ENCODE data around the gene MAPK9. TPM values are rescaled to one million over a fixed set of nuclear protein-coding genes. Genes with fewer than 3 reads are reported as not detected.

The MAPK9 gene
- total RNA-seq, 1 donor from 2014 or later: 34.6 TPM

DNA sequence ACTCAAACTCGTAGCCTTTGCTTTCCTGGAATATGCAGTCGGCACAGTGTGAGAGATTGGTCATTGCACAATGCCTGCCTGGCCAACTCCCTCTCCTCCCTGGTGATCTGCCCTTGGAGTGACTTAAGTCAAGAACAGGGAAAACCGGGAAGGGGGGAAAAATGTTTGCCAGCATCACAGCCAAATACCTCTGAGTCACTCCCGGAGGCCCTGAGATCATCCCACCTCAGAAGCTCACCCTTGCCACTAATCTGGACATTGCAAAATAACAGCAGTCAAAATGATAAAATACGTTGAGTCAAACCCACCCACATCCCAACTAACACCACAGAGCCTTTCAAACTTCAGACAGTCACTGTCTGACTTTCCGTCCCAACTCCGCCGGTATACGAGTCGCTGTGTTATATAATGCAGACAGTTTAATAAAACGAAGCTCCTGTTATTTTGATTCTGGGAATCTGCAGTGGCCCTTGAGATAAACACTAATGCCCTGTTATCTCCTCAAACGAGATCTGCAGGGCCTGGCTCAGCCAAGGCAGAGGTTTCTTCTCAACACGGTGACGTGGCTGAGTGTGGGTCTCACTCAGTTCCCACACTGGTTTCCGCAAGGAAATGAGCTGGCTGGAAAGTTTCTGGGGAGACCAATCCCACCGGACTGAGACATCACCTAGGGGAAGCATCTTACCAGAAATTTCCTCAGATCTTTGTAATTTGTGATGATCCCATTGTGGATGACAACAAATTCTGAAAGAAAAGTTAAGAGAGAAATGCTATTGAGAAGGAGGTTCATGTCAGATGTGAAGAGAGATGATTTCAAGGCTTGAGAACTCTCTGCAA, 39.1 kb upstream of the MAPK9 start:
- no peak for DNase-seq (ENCODE audit: low spot score)
- H3K36me3 Mint-ChIP-seq (ENCODE audit: low read depth): peaks cover 2% of the 10 kb centered on the region
- TF ChIP-seq, protein P1, sequence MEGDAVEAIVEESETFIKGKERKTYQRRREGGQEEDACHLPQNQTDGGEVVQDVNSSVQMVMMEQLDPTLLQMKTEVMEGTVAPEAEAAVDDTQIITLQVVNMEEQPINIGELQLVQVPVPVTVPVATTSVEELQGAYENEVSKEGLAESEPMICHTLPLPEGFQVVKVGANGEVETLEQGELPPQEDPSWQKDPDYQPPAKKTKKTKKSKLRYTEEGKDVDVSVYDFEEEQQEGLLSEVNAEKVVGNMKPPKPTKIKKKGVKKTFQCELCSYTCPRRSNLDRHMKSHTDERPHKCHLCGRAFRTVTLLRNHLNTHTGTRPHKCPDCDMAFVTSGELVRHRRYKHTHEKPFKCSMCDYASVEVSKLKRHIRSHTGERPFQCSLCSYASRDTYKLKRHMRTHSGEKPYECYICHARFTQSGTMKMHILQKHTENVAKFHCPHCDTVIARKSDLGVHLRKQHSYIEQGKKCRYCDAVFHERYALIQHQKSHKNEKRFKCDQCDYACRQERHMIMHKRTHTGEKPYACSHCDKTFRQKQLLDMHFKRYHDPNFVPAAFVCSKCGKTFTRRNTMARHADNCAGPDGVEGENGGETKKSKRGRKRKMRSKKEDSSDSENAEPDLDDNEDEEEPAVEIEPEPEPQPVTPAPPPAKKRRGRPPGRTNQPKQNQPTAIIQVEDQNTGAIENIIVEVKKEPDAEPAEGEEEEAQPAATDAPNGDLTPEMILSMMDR (IDR thresholded peaks at IDR 0.05): no peak
- H3K27ac Mint-ChIP-seq (ENCODE audit: unreplicated experiment): peak overlapping the region; percentile 73
- H3K4me1 Mint-ChIP-seq (ENCODE audit: low read depth): peaks cover 47% of the 10 kb centered on the region
- no peak overlapping the region for H3K4me3 Mint-ChIP-seq (ENCODE audit: unreplicated experiment)
- no peaks in the 10 kb centered on the region for H3K9me3 Mint-ChIP-seq (ENCODE audit: low read depth)
- no peaks in the 10 kb centered on the region for H3K27me3 Mint-ChIP-seq (ENCODE audit: low read depth)

DNA sequence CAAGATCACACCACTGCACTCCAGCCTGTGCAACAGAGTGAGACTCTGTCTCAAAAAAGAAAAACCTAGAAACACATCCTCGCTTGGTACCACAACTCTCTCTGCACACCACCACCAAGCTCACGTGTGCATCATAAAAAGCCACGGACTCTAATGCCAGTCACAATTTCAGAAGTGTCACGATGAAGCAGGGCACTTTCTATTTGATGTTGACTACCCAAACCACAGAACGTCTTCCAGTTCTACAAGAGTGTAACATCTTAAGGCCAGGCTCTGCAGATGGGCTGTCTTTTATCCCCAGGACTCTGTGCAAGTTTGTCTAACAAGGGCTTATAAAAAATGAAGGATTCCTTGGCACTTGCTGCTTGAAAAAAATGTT, 38.4 kb upstream of the MAPK9 start:
- H3K36me3 Mint-ChIP-seq (ENCODE audit: low read depth): peaks cover 4% of the 10 kb centered on the region
- no peak for DNase-seq (ENCODE audit: low spot score)
- peak overlapping the region; percentile 24 for H3K27ac Mint-ChIP-seq (ENCODE audit: unreplicated experiment)
- H3K9me3 Mint-ChIP-seq (ENCODE audit: low read depth): no peaks in the 10 kb centered on the region
- H3K4me1 Mint-ChIP-seq (ENCODE audit: low read depth): peaks cover 47% of the 10 kb centered on the region
- no peak overlapping the region for H3K4me3 Mint-ChIP-seq (ENCODE audit: unreplicated experiment)
- no peaks in the 10 kb centered on the region for H3K27me3 Mint-ChIP-seq (ENCODE audit: low read depth)
- TF ChIP-seq, protein P1 (IDR thresholded peaks at IDR 0.05): no peak

DNA sequence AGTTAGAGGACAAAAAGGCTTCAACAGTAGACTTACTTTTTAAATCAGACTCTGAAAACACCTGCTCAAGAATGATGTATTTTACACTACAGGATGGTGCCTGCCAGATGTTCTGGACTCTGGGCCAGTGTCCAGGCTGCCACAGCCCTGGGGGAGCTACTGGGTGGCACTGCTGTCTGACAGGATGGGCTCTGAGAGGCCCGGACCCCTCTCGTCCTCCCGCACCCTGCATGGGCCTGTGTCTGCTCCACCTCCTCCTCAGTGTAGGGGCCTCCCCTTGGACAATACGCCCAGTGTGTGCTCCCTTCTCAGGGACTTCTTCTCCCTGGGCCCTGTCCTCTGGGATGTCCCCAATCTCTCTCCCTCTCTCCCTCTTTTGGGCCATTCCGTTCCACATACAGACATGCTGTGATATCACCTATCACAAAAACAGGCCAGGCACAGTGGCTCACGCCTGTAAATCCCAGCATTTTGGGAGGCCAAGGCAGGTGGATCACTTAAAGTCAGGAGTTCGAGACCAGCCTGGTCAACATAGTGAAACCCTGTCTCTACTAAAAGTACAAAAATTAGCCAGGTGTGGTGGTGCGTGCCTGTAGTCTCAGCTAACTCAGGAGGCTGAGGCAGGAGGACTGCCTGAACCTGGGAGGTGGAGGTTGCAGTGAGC, 37.9 kb upstream of the MAPK9 start:
- peaks cover 4% of the 10 kb centered on the region for H3K36me3 Mint-ChIP-seq (ENCODE audit: low read depth)
- no peak overlapping the region for H3K27ac Mint-ChIP-seq (ENCODE audit: unreplicated experiment)
- H3K27me3 Mint-ChIP-seq (ENCODE audit: low read depth): no peaks in the 10 kb centered on the region

DNA sequence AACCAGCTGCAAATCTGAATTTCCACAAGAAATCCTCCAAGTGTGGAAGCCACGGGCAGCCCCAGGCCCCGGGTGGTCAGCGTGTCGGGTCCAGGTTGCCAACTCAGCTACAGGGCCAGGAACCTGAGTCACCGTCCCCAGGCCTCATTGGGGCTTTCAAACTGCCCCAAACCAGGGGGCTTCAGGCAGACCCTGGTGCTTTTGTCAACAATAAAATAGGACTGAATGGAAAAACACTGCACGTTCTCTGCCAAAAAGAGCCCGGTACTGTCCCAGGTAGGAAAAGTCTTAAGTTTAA, 37.2 kb upstream of the MAPK9 start:
- TF ChIP-seq, protein P1 (IDR thresholded peaks at IDR 0.05): no peak
- H3K4me1 Mint-ChIP-seq (ENCODE audit: low read depth): peaks cover 50% of the 10 kb centered on the region
- H3K9me3 Mint-ChIP-seq (ENCODE audit: low read depth): no peaks in the 10 kb centered on the region
- H3K4me3 Mint-ChIP-seq (ENCODE audit: unreplicated experiment): no peak overlapping the region
- H3K27ac Mint-ChIP-seq (ENCODE audit: unreplicated experiment): no peak overlapping the region
- H3K36me3 Mint-ChIP-seq (ENCODE audit: low read depth): peaks cover 4% of the 10 kb centered on the region
- H3K27me3 Mint-ChIP-seq (ENCODE audit: low read depth): no peaks in the 10 kb centered on the region
- no peak for DNase-seq (ENCODE audit: low spot score)

More for the DNA sequence above, 37.9 kb upstream of the MAPK9 start:
- Mint-ChIP-seq H3K4me1 (ENCODE audit: low read depth) (peaks cover 47% of the 10 kb centered on the region), H3K4me3 (ENCODE audit: unreplicated experiment) (no peak overlapping the region), H3K9me3 (ENCODE audit: low read depth) (no peaks in the 10 kb centered on the region)
- DNase-seq (ENCODE audit: low spot score): no peak
- TF ChIP-seq, protein P1 (IDR thresholded peaks at IDR 0.05): no peak

DNA sequence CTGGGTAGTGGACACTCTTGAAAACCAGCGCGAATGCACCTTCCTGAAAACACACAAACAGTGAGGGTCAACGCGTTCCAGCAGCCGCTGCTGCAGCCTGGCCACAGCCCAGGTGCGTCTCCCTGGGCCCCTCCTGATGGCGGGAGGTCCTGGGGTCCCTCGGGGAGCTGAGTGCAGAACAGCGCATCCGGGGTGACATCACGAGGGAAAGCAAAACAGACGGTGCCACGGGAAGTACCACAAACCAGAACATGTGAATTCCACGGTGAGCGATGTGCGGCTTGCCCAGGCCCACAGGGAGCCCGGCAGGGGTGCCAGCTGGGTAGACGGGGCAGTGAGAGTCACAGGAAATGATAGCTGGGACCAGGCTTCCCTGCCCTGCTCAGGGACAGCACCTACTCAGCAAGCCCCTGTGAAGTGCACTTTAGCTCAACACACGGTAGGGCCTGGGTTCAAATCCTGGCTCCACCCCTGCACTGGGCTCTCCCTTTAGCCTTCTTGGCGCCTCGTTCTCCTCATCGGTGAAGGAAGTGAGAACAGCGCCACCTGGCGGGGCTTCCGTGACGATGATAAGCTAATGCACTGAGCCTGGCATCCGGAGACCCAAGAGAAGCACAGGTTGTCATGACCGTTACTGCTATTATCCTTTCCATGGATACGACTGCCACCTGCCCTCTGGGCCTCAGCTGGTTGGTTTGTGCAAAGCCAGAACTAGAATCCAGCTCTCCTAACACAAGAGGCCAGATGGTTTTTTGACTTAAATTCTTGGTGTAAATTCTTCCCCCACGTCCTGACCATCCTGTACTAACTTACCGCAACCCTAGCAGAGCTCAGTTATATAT, 36.6 kb upstream of the MAPK9 start:
- Mint-ChIP-seq H3K4me1 (ENCODE audit: low read depth) (peaks cover 48% of the 10 kb centered on the region), H3K27ac (ENCODE audit: unreplicated experiment) (no peak overlapping the region), H3K27me3 (ENCODE audit: low read depth) (no peaks in the 10 kb centered on the region), H3K36me3 (ENCODE audit: low read depth) (peaks cover 6% of the 10 kb centered on the region), H3K4me3 (ENCODE audit: unreplicated experiment) (no peak overlapping the region), H3K9me3 (ENCODE audit: low read depth) (no peaks in the 10 kb centered on the region)
- TF ChIP-seq, protein P1 (IDR thresholded peaks at IDR 0.05): peak; percentile 86
- no peak for DNase-seq (ENCODE audit: low spot score)
